Thyroid gland (tissue), 4 donors: ENCODE measurements around the gene FOXP1.

ENCODE experiments used
- POLR2A ChIP-seq, 2 donors: fragments of 450-650 bp; IDR thresholded peaks; one replicate each; pipeline ENCODE4 v1.6.1; 2017; ENCODE audit warnings: antibody characterized with exemption in 2 of 2, mild to moderate bottlenecking in 2 of 2, moderate library complexity in 1 of 2
- TF ChIP-seq, protein P1 (sequence below), 6 experiments: fragments of 200-600 bp in 3 of 6; fragments of 450-650 bp in 3 of 6; sonication (generic) in 3 of 6; IDR thresholded peaks; one replicate each; pipeline ENCODE4 v1.5.1; 2016 to 2019; ENCODE audit warnings: antibody characterized with exemption in 6 of 6, mild to moderate bottlenecking in 2 of 6, inconsistent platforms in 1 of 6, moderate library complexity in 1 of 6

DNA sequence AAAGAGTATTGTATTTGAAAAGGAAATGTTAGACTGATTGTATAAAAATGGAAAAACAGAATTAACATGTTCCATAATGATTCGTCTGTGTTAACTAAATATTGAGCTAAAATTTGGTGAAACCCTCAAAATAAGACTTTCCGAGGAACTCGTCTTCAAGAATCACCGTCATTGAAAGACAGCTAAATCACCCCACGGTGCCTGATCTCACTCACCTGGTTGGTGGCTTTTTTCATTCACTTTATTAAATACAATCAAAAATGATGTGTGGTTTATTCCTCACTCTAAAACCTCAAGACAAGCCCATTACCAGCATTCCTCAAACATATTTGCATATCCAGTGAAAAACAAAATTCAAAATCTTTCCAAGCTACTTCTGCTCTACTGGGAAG lies 153.9 kb downstream of the FOXP1 start:
- no peak for TF ChIP-seq POLR2A (IDR thresholded peaks at IDR 0.05)
- TF ChIP-seq, protein P1, sequence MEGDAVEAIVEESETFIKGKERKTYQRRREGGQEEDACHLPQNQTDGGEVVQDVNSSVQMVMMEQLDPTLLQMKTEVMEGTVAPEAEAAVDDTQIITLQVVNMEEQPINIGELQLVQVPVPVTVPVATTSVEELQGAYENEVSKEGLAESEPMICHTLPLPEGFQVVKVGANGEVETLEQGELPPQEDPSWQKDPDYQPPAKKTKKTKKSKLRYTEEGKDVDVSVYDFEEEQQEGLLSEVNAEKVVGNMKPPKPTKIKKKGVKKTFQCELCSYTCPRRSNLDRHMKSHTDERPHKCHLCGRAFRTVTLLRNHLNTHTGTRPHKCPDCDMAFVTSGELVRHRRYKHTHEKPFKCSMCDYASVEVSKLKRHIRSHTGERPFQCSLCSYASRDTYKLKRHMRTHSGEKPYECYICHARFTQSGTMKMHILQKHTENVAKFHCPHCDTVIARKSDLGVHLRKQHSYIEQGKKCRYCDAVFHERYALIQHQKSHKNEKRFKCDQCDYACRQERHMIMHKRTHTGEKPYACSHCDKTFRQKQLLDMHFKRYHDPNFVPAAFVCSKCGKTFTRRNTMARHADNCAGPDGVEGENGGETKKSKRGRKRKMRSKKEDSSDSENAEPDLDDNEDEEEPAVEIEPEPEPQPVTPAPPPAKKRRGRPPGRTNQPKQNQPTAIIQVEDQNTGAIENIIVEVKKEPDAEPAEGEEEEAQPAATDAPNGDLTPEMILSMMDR (IDR thresholded peaks at IDR 0.05): no peak
